K562 (cell line): ENCODE data around the gene TSHR. TPM values are rescaled to one million over a fixed set of nuclear protein-coding genes. Genes with fewer than 3 reads are reported as not detected.

Experiments
- ATAC-seq: fragments of 200-7000 bp; cut with Tn5 transposase; 3 replicates; pipeline ENCODE4 v1.9.1; 2020; ENCODE audit warnings: moderate library complexity
- BruUV-seq: library from RNA; stranded (reverse); fragments of 400-500 nt; replicated peaks from 2 replicates; lab custom pipeline; 2021; lab: Mats Ljungman, UMichigan
- CTCF ChIA-PET: fragments of 300-600 bp; formaldehyde crosslinking; extraction: SDS; loops from one replicate; lab custom pipeline; 2021; ENCODE audit warnings: low intra/inter-chr PET ratio; lab: Yijun Ruan, JAX
- POLR2A ChIA-PET: fragments of 300-600, 350-650 bp; sonication (Branson Sonifier 250); formaldehyde crosslinking; extraction: SDS; loops from one replicate; lab custom pipeline; 2021; ENCODE audit warnings: antibody characterized with exemption, inconsistent platforms; lab: Yijun Ruan, JAX
- DNase-seq, 4 experiments: peaks; one replicate each; pipeline versions ENCODE4 v3.0.0 to v3.0.0-alpha.2; 2011 to 2018; ENCODE audit warnings: low spot score in 3 of 4, mixed read lengths in 3 of 4; ENCODE audit errors: extremely low read depth in 1 of 4
- FAIRE-seq: peaks from 2 replicates; lab custom pipeline; 2011; peaks lifted over from hg19 to GRCh38; lab: Jason Lieb, UNC
- H2AFZ ChIP-seq: 2 replicates; pipeline ENCODE4 v1.6.0; 2011; ENCODE audit warnings: low read depth, low read length, control low read depth, inconsistent platforms
- H3K27ac ChIP-seq: fragments of 200-600 bp; 3 replicates; pipeline ENCODE4 v1.8.0; 2011; ENCODE audit warnings: low read depth, mild to moderate bottlenecking, control low read depth, inconsistent platforms, low read length, moderate library complexity, mixed read lengths; ENCODE audit errors: extremely low read depth
- H3K27me3 ChIP-seq, 2 experiments: fragments of 300-600 bp in 1 of 2; 2 replicates in 1 of 2; 3 replicates in 1 of 2; pipeline versions ENCODE4 v1.6.0 to v1.8.0; 2011; ENCODE audit warnings: inconsistent platforms in 2 of 2, low read length in 2 of 2, mild to moderate bottlenecking in 1 of 2, mixed read lengths in 1 of 2, moderate library complexity in 1 of 2; ENCODE audit not compliant: control insufficient read depth in 2 of 2, insufficient read depth in 2 of 2
- H3K36me3 ChIP-seq: fragments of 300-600 bp; 3 replicates; pipeline ENCODE4 v1.8.0; 2011; ENCODE audit warnings: mild to moderate bottlenecking, low read length, inconsistent platforms; ENCODE audit not compliant: control insufficient read depth, insufficient read depth
- H3K4me1 ChIP-seq, 2 experiments: fragments of 200-600 bp in 1 of 2; replicated peaks in 1 of 2; 2 replicates in 1 of 2; 3 replicates in 1 of 2; pipeline versions ENCODE4 v1.5.1 to v1.8.0; 2011; ENCODE audit warnings: inconsistent platforms in 2 of 2, low read length in 2 of 2, mild to moderate bottlenecking in 1 of 2, mixed read lengths in 1 of 2, moderate library complexity in 1 of 2; ENCODE audit not compliant: control insufficient read depth in 2 of 2, insufficient read depth in 2 of 2
- H3K4me2 ChIP-seq: 2 replicates; pipeline ENCODE4 v1.6.1; 2011; ENCODE audit warnings: low read length, control low read depth, inconsistent platforms, mixed read lengths; ENCODE audit not compliant: insufficient read depth
- H3K4me3 ChIP-seq: fragments of 200-600 bp; sonication (generic), shearing (Covaris generic); 2 replicates; pipeline ENCODE4 v1.5.1; 2016; ENCODE audit warnings: control low read depth, inconsistent platforms
- H3K79me2 ChIP-seq: fragments of 200-600 bp; 3 replicates; pipeline ENCODE4 v1.8.0; 2011; ENCODE audit warnings: low read length, inconsistent platforms; ENCODE audit not compliant: control insufficient read depth, insufficient read depth
- H3K9ac ChIP-seq, 2 experiments: 2 replicates each; pipeline versions ENCODE4 v1.6.0 to v1.6.1; 2011; ENCODE audit warnings: low read depth in 2 of 2, low read length in 2 of 2, control low read depth in 1 of 2, inconsistent platforms in 1 of 2, mild to moderate bottlenecking in 1 of 2, mixed read lengths in 1 of 2; ENCODE audit not compliant: insufficient read depth in 1 of 2
- H3K9me1 ChIP-seq: one replicate; pipeline ENCODE4 v1.6.0; 2011; ENCODE audit warnings: inconsistent platforms, mild to moderate bottlenecking, low read length, moderate library complexity; ENCODE audit not compliant: control insufficient read depth, insufficient read depth
- H3K9me3 ChIP-seq: replicated peaks from 2 replicates; pipeline ENCODE4 v1.5.1; 2011; ENCODE audit warnings: low read depth, low read length, inconsistent platforms; ENCODE audit not compliant: control insufficient read depth, insufficient read depth
- H4K20me1 ChIP-seq: replicated peaks from 2 replicates; pipeline ENCODE4 v1.6.1; 2011; ENCODE audit warnings: low read length, inconsistent platforms, mixed read lengths; ENCODE audit not compliant: control insufficient read depth, insufficient read depth
- ADNP ChIP-seq: fragments of 200-800 bp; sonication (Bioruptor generic); IDR thresholded peaks from 2 replicates; pipeline ENCODE4 v1.6.1; 2016; ENCODE audit warnings: missing genetic modification characterization, missing compliant biosample characterization
- BCOR ChIP-seq: fragments of 450-650 bp; IDR thresholded peaks from 2 replicates; pipeline ENCODE4 v1.6.1; 2016
- CBX8 ChIP-seq: fragments of 200-600 bp; sonication (generic); IDR thresholded peaks from 2 replicates; pipeline ENCODE4 v1.6.1; 2012; ENCODE audit warnings: borderline replicate concordance, mixed run types, low read depth, mild to moderate bottlenecking, moderate library complexity, mixed read lengths, low read length, control low read depth, inconsistent platforms; ENCODE audit not compliant: poor library complexity, severe bottlenecking; ENCODE audit errors: extremely low read depth
- GATA2 ChIP-seq: sonication (generic); formaldehyde crosslinking; IDR thresholded peaks from 2 replicates; pipeline ENCODE4 v1.4.0; 2020; ENCODE audit warnings: mild to moderate bottlenecking, missing genetic modification reagents
- HMBOX1 ChIP-seq: sonication (generic); IDR thresholded peaks from 2 replicates; pipeline ENCODE4 v1.6.1; 2016
- KDM2B ChIP-seq: fragments of 250-450 bp; sonication (Bioruptor Pico); IDR thresholded peaks from 2 replicates; pipeline ENCODE4 v1.8.0; 2021; ENCODE audit warnings: mild to moderate bottlenecking, moderate library complexity
- NFXL1 ChIP-seq: fragments of 450-650 bp; formaldehyde crosslinking; IDR thresholded peaks from 2 replicates; pipeline ENCODE4 v1.4.0; 2021; ENCODE audit warnings: mild to moderate bottlenecking
- PCBP1 ChIP-seq: fragments of 200-400 bp; formaldehyde crosslinking; IDR thresholded peaks from 2 replicates; pipeline ENCODE4 v1.6.1; 2018; ENCODE audit warnings: mild to moderate bottlenecking, low read depth, low read length; ENCODE audit not compliant: poor library complexity, severe bottlenecking
- RBM25 ChIP-seq: fragments of 200-400 bp; formaldehyde crosslinking; IDR thresholded peaks from 2 replicates; pipeline ENCODE4 v1.6.1; 2018; ENCODE audit warnings: low read length, low read depth, moderate library complexity; ENCODE audit not compliant: severe bottlenecking
- SMARCA4 ChIP-seq: fragments of 450-650 bp; IDR thresholded peaks from 2 replicates; pipeline ENCODE4 v1.6.1; 2016
- TFAM ChIP-seq: fragments of 250-450 bp; sonication (Bioruptor Pico); conservative IDR thresholded peaks from 2 replicates; pipeline ENCODE4 v1.5.0; 2021; ENCODE audit warnings: mild to moderate bottlenecking, moderate library complexity
- TFAP4 ChIP-seq: sonication (generic); formaldehyde crosslinking; IDR thresholded peaks from 2 replicates; pipeline ENCODE4 v1.8.0; 2022; ENCODE audit warnings: missing genetic modification reagents, mild to moderate bottlenecking, moderate library complexity, borderline replicate concordance
- TSC22D4 ChIP-seq: fragments of 450-650 bp; IDR thresholded peaks from 2 replicates; pipeline ENCODE4 v1.6.1; 2016; ENCODE audit warnings: missing genetic modification characterization, missing biosample characterization, control low read depth
- ZFP91 ChIP-seq: sonication (generic); formaldehyde crosslinking; IDR thresholded peaks from 2 replicates; pipeline ENCODE4 v1.8.0; 2022; ENCODE audit warnings: mild to moderate bottlenecking, missing genetic modification reagents
- ZNF146 ChIP-seq: IDR thresholded peaks from one replicate; pipeline ENCODE4 v1.6.1; 2018; ENCODE audit warnings: missing compliant biosample characterization; ENCODE audit not compliant: unreplicated experiment
- WGBS: fragments of 100-300 bp; shearing (Covaris generic); methylation state at CpG from one replicate; pipeline ENCODE4 v1.1.6; 2016; ENCODE audit warnings: low coverage, mixed read lengths; ENCODE audit not compliant: insufficient coverage; ENCODE audit errors: missing lambda C conversion rate; 5-methylcytosine and 5-hydroxymethylcytosine counted together
- in situ Hi-C: fragments of 300-500 bp; cut with MboI; formaldehyde crosslinking; loops from 4 replicates; pipeline ENCODE4 v1.15.0; 2018; ENCODE audit warnings: inconsistent platforms, mixed read lengths
- intact Hi-C: fragments of 100-400 bp; cut with micrococcal nuclease; formaldehyde crosslinking; loops from 2 replicates; pipeline ENCODE4 v1.14.2; 2022
- polyA plus RNA-seq, 8 experiments: library from polyadenylated mRNA; depleted of rRNA in 4 of 8; stranded (reverse) in 5 of 8; unstranded in 3 of 8; fragments of >200 nt; fragmentation: Nextera tagmentation in 2 of 8; fragmentation: Illumina TruSeq in 1 of 8; extraction: Ambion mirVana in 2 of 8; extraction: Trizol in 1 of 8; gene quantifications; 2 replicates each; pipeline versions ENCODE4 v1.2.1 to v1.2.3, GENCODE V29; 2011 to 2014; ENCODE audit warnings: inconsistent platforms in 1 of 8, missing spikeins in 1 of 8
- total RNA-seq, 7 experiments: library from RNA; depleted of rRNA in 6 of 7; stranded (reverse); fragments of >200 nt in 6 of 7; fragmentation: Illumina TruSeq in 2 of 7; extraction: Trizol in 2 of 7; gene quantifications; 2 replicates each; pipeline versions ENCODE4 v1.2.1 to v1.2.3, GENCODE V29; 2011 to 2021; ENCODE audit warnings: low replicate concordance in 1 of 7
- TF ChIP-seq, protein P1 (sequence below): sonication (generic); formaldehyde crosslinking; IDR thresholded peaks from 2 replicates; pipeline ENCODE4 v1.9.0; 2022; ENCODE audit warnings: mild to moderate bottlenecking, missing genetic modification reagents

TSHR gene
- total and polyA plus RNA-seq, 9 of the 15 experiments (the other 6 are each of a cell fraction or from before 2014, with no cell fraction given) = 0.01 to 0.10 TPM; not detected in 7

DNA sequence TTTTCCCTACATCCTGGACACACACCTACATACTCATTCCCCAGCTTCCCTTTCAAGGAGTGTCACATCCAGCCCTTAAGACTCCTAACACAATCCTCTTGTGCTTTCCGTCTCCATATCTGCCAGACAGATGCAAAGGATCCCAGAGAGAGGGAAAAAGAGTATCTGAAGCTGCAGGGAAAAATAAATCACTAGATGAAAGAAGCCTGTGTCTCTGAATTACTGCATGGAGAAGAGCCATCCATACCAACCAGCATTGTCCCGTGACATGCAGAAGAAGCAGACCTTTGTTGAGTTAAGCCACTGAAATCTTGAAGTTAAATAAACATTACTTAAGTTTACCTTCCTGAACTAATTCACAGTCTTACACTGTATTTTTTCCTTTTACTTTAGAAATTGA lies 210.7 kb downstream of the TSHR start (continued):
- TF ChIP-seq TSC22D4 (tag) = no peak
- TF ChIP-seq ZFP91 (CRISPR knock-in tag) = no peak
- no peak for TF ChIP-seq TFAM
- TF ChIP-seq, protein P1, sequence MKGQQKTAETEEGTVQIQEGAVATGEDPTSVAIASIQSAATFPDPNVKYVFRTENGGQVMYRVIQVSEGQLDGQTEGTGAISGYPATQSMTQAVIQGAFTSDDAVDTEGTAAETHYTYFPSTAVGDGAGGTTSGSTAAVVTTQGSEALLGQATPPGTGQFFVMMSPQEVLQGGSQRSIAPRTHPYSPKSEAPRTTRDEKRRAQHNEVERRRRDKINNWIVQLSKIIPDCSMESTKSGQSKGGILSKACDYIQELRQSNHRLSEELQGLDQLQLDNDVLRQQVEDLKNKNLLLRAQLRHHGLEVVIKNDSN (CRISPR knock-in tag) = no peak
- TF ChIP-seq GATA2 (CRISPR knock-in tag) = no peak
- TF ChIP-seq KDM2B (CRISPR knock-in tag) = no peak
- TF ChIP-seq PCBP1 = no peak
- TF ChIP-seq, all 486 proteins: peak for 0

DNA sequence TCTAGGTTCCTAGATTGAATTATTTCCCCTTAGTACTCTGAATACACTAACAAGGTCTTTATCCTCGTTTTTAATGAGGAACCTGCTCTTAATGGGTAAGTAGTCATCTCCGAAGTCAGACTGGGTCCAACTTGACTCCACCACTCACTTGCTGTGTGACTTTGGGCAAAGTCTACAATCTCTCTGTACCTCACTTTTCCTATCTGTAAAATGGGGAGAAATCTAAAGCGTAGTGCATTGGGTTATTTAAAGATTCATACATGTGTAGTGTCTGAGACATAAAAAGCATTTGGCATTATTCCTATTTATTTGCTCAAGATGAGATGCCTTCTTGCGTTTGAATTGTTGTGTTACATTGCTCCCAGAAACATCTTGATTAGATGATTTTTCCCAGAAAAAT lies 213.8 kb downstream of the TSHR start:
- Histone ChIP-seq H3K36me3 (no peaks in the 10 kb centered on the region), H3K27ac (no peak overlapping the region), H3K9me1 (no peaks in the 10 kb centered on the region), H2AFZ (peak overlapping the region; percentile 100), H3K79me2 (no peaks in the 10 kb centered on the region)
- 64% methylated on average over 4 of the region's 4 CpGs for WGBS
- intact Hi-C loops = no loop called here
- in situ Hi-C loops = no loop called here
- CTCF ChIA-PET = no interaction called here
- BruUV-seq = no TSS peak
- DNase-seq = no peak
- TF ChIP-seq HMBOX1 (no peak), TFAP4 (CRISPR knock-in tag) (no peak), NFXL1 (CRISPR knock-in tag) (no peak), ZNF146 (CRISPR knock-in tag) (no peak), ADNP (peak; percentile 54; the same call in 1 of the 2 replicates), BCOR (peak; percentile 57; the same call in 1 of the 2 replicates), RBM25 (peak; percentile 79), CBX8 (no peak), SMARCA4 (no peak)
- TF ChIP-seq, all 486 proteins: peak for 3
- peaks cover 4 to 8% of the 10 kb centered on the region in 2 experiments; a peak in 4 of 5 replicates for H3K4me1 ChIP-seq
- FAIRE-seq (no peak), ATAC-seq (no peak)
- H3K27me3 ChIP-seq = no peaks in the 10 kb centered on the region
- H3K9ac ChIP-seq = no peak overlapping the region
- POLR2A ChIA-PET = interaction anchor here (0.7 kb wide), 1 partner anchor 216 kb away, joined by 3 read pairs; no protein-coding TSS in a partner anchor
- H3K9me3 ChIP-seq = no peaks in the 10 kb centered on the region
- no peaks in the 10 kb centered on the region for H4K20me1 ChIP-seq
- no peak overlapping the region for H3K4me2 ChIP-seq
- H3K4me3 ChIP-seq = no peak overlapping the region
